GM12873 (cell line): ENCODE results near the gene CHCHD1.

Source experiments
- CTCF ChIP-seq: IDR thresholded peaks from 2 replicates; pipeline ENCODE4 v1.5.1; 2012; ENCODE audit warnings: low read depth, mild to moderate bottlenecking, moderate library complexity, low read length, control low read depth; ENCODE audit not compliant: insufficient read depth; ENCODE audit errors: missing control alignments

The CHCHD1 gene

GRCh38 chr10:73817826-73818225, 36.0 kb downstream of the CHCHD1 start:
- TF ChIP-seq CTCF: no peak

- TF ChIP-seq CTCF: no peak
These were observed 36.6 kb downstream of the CHCHD1 start for GRCh38 chr10:73818402-73818801.

- no peak for TF ChIP-seq CTCF
These were observed 37.2 kb downstream of the CHCHD1 start for GRCh38 chr10:73819081-73819480.

- no peak for TF ChIP-seq CTCF
These were observed 37.8 kb downstream of the CHCHD1 start for GRCh38 chr10:73819513-73820093.

GRCh38 chr10:73823391-73823790, 41.5 kb downstream of the CHCHD1 start:
- TF ChIP-seq CTCF: no peak

DNA sequence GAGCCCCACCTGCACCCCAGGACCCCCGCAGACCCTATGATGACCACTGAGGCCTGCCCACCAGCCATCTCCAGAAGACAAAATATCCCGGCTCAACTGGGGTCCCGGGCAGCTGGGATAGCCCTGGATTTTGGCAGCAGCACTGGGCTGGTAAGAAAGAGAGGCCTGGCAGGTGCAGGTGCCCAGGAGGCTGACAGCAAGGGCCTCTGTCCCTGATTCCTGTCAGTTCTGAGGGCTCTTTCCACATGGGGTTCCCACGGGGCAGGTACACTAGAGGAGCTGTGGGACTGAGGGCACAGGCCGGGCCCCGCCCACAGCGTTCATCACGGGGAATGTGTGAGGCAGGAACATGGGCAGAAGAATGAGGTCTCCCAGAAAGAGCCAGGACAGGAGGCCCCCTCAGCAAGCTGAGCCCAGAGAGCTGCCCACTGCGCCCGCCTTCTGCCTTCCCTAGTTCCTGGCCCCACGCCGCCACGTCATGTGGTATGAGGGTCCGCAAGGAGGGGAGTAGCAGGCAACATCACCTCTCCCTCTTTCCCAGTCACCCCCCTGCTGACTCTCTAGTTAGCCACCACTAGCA, 42.4 kb downstream of the CHCHD1 start:
- TF ChIP-seq CTCF: no peak

- no peak for TF ChIP-seq CTCF
These were observed 45.7 kb downstream of the CHCHD1 start for GRCh38 chr10:73827346-73828089.
